Fibroblast of lung (primary cell): Measurements from ENCODE around the gene GABBR2. TPM values are rescaled to one million over a fixed set of nuclear protein-coding genes. Genes with fewer than 3 reads are reported as not detected.

Experiments used
- DNase-seq, 2 donors: peaks; one replicate each; pipeline versions ENCODE4 v3.0.0 to v3.0.0-alpha.2; 2010; ENCODE audit warnings: low read depth in 2 of 2
- H2AFZ ChIP-seq: 2 replicates; pipeline ENCODE4 v1.5.1; 2012; ENCODE audit warnings: low read length, control low read depth, inconsistent platforms
- H3K27ac ChIP-seq: 2 replicates; pipeline ENCODE4 v1.5.1; 2011; ENCODE audit warnings: low read length, control low read depth; ENCODE audit not compliant: insufficient read depth
- H3K27me3 ChIP-seq: 2 replicates; pipeline ENCODE4 v1.5.1; 2011; ENCODE audit warnings: mild to moderate bottlenecking, low read length; ENCODE audit not compliant: control insufficient read depth, insufficient read depth
- H3K36me3 ChIP-seq: 2 replicates; pipeline ENCODE4 v1.5.1; 2011; ENCODE audit warnings: low read length; ENCODE audit not compliant: control insufficient read depth, insufficient read depth
- H3K4me1 ChIP-seq: 2 replicates; pipeline ENCODE4 v1.5.1; 2011; ENCODE audit warnings: low read length; ENCODE audit not compliant: control insufficient read depth, insufficient read depth; ENCODE audit errors: extremely low read depth
- H3K4me2 ChIP-seq: 2 replicates; pipeline ENCODE4 v1.5.1; 2011; ENCODE audit warnings: low read length, control low read depth; ENCODE audit not compliant: insufficient read depth; ENCODE audit errors: extremely low read depth
- H3K4me3 ChIP-seq, 4 experiments: fragments of 200-600 bp in 1 of 4; sonication (generic) in 1 of 4; replicated peaks in 1 of 4; 2 replicates each; pipeline ENCODE4 v1.5.1; 2011 to 2016; ENCODE audit warnings: low read length in 4 of 4, low read depth in 3 of 4, mild to moderate bottlenecking in 3 of 4, control low read depth in 2 of 4, inconsistent platforms in 1 of 4, mixed read lengths in 1 of 4; ENCODE audit not compliant: insufficient read depth in 1 of 4; ENCODE audit errors: control extremely low read depth in 1 of 4
- H3K79me2 ChIP-seq: 2 replicates; pipeline ENCODE4 v1.5.1; 2012; ENCODE audit warnings: mild to moderate bottlenecking, low read length, inconsistent platforms; ENCODE audit not compliant: control insufficient read depth, insufficient read depth
- H3K9ac ChIP-seq: 2 replicates; pipeline ENCODE4 v1.5.1; 2011; ENCODE audit warnings: mild to moderate bottlenecking, low read length, control low read depth; ENCODE audit not compliant: insufficient read depth
- H3K9me3 ChIP-seq: 2 replicates; pipeline ENCODE4 v1.5.1; 2012; ENCODE audit warnings: low read depth, low read length; ENCODE audit not compliant: control insufficient read depth, insufficient read depth
- H4K20me1 ChIP-seq: 2 replicates; pipeline ENCODE4 v1.5.1; 2011; ENCODE audit warnings: low read length; ENCODE audit not compliant: control insufficient read depth, insufficient read depth; ENCODE audit errors: extremely low read depth
- CTCF ChIP-seq, 2 donors: IDR thresholded peaks in 1 of 2; conservative IDR thresholded peaks in 1 of 2; 1 replicate in 1 of 2; 2 replicates in 1 of 2; pipeline ENCODE4 v1.5.1; 2011 to 2012; ENCODE audit warnings: low read length in 2 of 2, control low read depth in 1 of 2, inconsistent platforms in 1 of 2, low read depth in 1 of 2, mild to moderate bottlenecking in 1 of 2
- EZH2 ChIP-seq: IDR thresholded peaks from 2 replicates; pipeline ENCODE4 v1.5.1; 2012; ENCODE audit warnings: low read length, control low read depth, mild to moderate bottlenecking; ENCODE audit errors: missing control alignments
- polyA plus RNA-seq, 2 donors: library from polyadenylated mRNA; depleted of rRNA in 1 of 2; stranded (reverse) in 1 of 2; unstranded in 1 of 2; fragments of >200 nt; gene quantifications; 2 replicates each; pipeline ENCODE4 v1.2.1, GENCODE V29; 2011 to 2012; ENCODE audit warnings: missing spikeins in 1 of 2
- total RNA-seq: library from RNA; depleted of rRNA; stranded (reverse); fragments of >200 nt; gene quantifications from 2 replicates; pipeline ENCODE4 v1.2.1, GENCODE V29; 2014

The GABBR2 gene
- total and polyA plus RNA-seq, 2 donors (not counting 1 experiment from before 2014, with no cell fraction given): 0.32 to 0.33 TPM

GRCh38 chr9:98451576-98451975 is 257.2 kb downstream of the GABBR2 start:
- Histone ChIP-seq H3K4me2 (no peak overlapping the region), H3K27me3 (no peaks in the 10 kb centered on the region), H3K79me2 (no peaks in the 10 kb centered on the region), H3K4me3 (no peak overlapping the region), H3K36me3 (no peaks in the 10 kb centered on the region), H2AFZ (no peak overlapping the region), H4K20me1 (no peaks in the 10 kb centered on the region), H3K27ac (no peak overlapping the region), H3K9ac (no peak overlapping the region), H3K4me1 (no peaks in the 10 kb centered on the region), H3K9me3 (no peaks in the 10 kb centered on the region)
- TF ChIP-seq CTCF (conservative IDR thresholded peaks at IDR 0.05 in 1 of 2, IDR thresholded peaks at IDR 0.05 in 1 of 2; ENCODE audit: low read depth in 1 of 2, low read length in 2 of 2) (no peak), EZH2 (no peak)
- no peak for DNase-seq

GRCh38 chr9:98450496-98450895 is 258.2 kb downstream of the GABBR2 start:
- Histone ChIP-seq H3K4me1 (no peaks in the 10 kb centered on the region), H3K27ac (no peak overlapping the region), H4K20me1 (no peaks in the 10 kb centered on the region), H3K9me3 (no peaks in the 10 kb centered on the region), H3K27me3 (no peaks in the 10 kb centered on the region), H3K79me2 (no peaks in the 10 kb centered on the region), H3K4me3 (no peak overlapping the region), H3K4me2 (no peak overlapping the region), H2AFZ (no peak overlapping the region), H3K9ac (no peak overlapping the region), H3K36me3 (no peaks in the 10 kb centered on the region)
- DNase-seq: peak in 1 of 2 donors; percentile 94
- no peak for TF ChIP-seq CTCF (conservative IDR thresholded peaks at IDR 0.05 in 1 of 2, IDR thresholded peaks at IDR 0.05 in 1 of 2; ENCODE audit: low read depth in 1 of 2, low read length in 2 of 2)
- TF ChIP-seq EZH2: no peak

DNA sequence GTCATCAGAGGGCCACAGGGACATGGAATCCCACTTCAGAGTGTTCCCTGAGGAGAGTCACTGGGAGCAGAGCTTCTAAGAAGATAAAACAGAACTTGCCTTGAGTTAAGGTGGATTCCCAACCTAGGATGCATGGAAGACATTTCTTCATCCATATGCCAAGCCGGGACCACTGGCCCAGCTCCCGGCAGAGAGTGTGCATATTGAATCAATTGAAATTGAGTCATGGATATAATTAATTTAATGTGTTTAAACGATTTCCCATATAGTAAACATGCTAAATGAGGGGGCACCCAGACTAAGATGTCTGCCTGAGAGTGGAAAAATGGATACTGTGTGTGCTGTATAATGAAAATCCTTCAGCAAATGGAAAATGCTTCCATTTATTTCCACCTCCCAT is 258.9 kb downstream of the GABBR2 start:
- no peak overlapping the region for H3K27ac ChIP-seq
- no peaks in the 10 kb centered on the region for H3K27me3 ChIP-seq
- H3K36me3 ChIP-seq: no peaks in the 10 kb centered on the region
- H3K4me2 ChIP-seq: no peak overlapping the region
- H3K4me1 ChIP-seq: no peaks in the 10 kb centered on the region
- no peaks in the 10 kb centered on the region for H3K79me2 ChIP-seq
- no peaks in the 10 kb centered on the region for H4K20me1 ChIP-seq
- TF ChIP-seq EZH2 (no peak), CTCF (conservative IDR thresholded peaks at IDR 0.05 in 1 of 2, IDR thresholded peaks at IDR 0.05 in 1 of 2; ENCODE audit: low read depth in 1 of 2, low read length in 2 of 2) (no peak)
- H2AFZ ChIP-seq: no peak overlapping the region
- no peak overlapping the region for H3K9ac ChIP-seq
- H3K4me3 ChIP-seq: no peak overlapping the region
- no peak for DNase-seq
- H3K9me3 ChIP-seq: no peaks in the 10 kb centered on the region
